Neural cell (in vitro differentiated cells): Measurements from ENCODE around the gene BCL2.

Source experiments
- EZH2 ChIP-seq: fragments of 200-600, 300-800 bp; shearing (Covaris generic), sonication (generic); IDR thresholded peaks from 2 replicates; pipeline ENCODE4 v1.6.1; 2014; ENCODE audit warnings: antibody characterized with exemption, low read length, borderline replicate concordance, mild to moderate bottlenecking; ENCODE audit not compliant: insufficient read depth, poor library complexity, severe bottlenecking
- MXI1 ChIP-seq: fragments of 450-650 bp; conservative IDR thresholded peaks from 2 replicates; pipeline ENCODE4 v1.6.1; 2014; ENCODE audit warnings: antibody characterized with exemption, mild to moderate bottlenecking; ENCODE audit not compliant: poor library complexity, severe bottlenecking
- POLR2AphosphoS5 ChIP-seq: IDR thresholded peaks from 2 replicates; pipeline ENCODE4 v1.6.1; 2012
- RAD21 ChIP-seq: fragments of 450-650 bp; conservative IDR thresholded peaks from 2 replicates; pipeline ENCODE4 v1.6.1; 2014; ENCODE audit warnings: antibody characterized with exemption, mild to moderate bottlenecking, moderate library complexity
- TF ChIP-seq, protein P1 (sequence below): fragments of 450-650 bp; IDR thresholded peaks from 2 replicates; pipeline ENCODE4 v1.5.1; 2014; ENCODE audit warnings: antibody characterized with exemption, mild to moderate bottlenecking, moderate library complexity; ENCODE audit not compliant: poor library complexity, severe bottlenecking
- TF ChIP-seq, protein P2 (sequence below): IDR thresholded peaks from 2 replicates; pipeline ENCODE4 v1.6.1; 2012; ENCODE audit warnings: borderline replicate concordance

DNA sequence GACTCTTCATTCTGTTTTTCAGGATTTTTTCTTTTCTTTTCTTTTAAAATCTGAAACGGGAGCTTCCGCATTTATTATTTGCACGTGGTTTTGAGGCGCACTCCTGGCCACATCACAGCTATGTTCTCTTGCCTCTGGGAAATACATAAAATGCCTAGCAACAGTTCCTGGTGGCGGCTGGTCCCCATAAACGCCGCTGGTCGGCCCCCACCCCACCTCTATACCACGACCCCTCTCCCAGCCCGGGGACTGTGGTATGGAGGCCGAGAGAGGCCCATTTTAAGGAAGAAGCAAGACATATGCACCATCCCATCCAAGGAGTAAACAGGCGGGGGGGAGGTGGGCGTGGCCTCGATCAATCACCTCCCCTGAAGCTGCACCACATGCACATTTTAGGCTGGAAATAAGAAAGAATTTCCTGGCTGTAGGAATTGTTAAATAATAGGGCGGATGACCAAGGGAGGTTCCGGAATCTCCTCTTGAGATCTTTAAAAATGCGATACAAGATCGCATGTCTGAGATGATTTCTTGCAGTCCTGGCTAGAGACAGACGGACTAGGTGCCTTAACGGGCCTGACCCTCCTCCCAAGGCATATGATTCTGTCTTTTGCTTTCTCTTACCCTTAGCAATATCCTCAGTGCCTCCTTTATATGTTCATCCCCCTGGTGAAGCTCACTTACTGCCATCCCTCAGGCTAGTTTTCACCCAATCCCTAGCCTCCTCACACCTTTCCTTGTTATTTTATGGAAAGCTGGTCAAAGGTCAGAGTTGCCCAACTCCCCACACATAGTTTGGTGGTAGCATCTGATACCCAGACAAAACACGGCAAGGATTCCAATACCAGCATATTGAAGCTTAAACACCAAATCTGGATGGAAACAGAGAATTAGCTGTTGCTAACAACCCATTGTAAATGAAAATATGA lies 82.4 kb downstream of the BCL2 start:
- TF ChIP-seq POLR2AphosphoS5 (no peak), MXI1 (no peak), RAD21 (no peak), EZH2 (no peak)
- TF ChIP-seq, protein P1, sequence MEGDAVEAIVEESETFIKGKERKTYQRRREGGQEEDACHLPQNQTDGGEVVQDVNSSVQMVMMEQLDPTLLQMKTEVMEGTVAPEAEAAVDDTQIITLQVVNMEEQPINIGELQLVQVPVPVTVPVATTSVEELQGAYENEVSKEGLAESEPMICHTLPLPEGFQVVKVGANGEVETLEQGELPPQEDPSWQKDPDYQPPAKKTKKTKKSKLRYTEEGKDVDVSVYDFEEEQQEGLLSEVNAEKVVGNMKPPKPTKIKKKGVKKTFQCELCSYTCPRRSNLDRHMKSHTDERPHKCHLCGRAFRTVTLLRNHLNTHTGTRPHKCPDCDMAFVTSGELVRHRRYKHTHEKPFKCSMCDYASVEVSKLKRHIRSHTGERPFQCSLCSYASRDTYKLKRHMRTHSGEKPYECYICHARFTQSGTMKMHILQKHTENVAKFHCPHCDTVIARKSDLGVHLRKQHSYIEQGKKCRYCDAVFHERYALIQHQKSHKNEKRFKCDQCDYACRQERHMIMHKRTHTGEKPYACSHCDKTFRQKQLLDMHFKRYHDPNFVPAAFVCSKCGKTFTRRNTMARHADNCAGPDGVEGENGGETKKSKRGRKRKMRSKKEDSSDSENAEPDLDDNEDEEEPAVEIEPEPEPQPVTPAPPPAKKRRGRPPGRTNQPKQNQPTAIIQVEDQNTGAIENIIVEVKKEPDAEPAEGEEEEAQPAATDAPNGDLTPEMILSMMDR = no peak
- TF ChIP-seq, protein P2, sequence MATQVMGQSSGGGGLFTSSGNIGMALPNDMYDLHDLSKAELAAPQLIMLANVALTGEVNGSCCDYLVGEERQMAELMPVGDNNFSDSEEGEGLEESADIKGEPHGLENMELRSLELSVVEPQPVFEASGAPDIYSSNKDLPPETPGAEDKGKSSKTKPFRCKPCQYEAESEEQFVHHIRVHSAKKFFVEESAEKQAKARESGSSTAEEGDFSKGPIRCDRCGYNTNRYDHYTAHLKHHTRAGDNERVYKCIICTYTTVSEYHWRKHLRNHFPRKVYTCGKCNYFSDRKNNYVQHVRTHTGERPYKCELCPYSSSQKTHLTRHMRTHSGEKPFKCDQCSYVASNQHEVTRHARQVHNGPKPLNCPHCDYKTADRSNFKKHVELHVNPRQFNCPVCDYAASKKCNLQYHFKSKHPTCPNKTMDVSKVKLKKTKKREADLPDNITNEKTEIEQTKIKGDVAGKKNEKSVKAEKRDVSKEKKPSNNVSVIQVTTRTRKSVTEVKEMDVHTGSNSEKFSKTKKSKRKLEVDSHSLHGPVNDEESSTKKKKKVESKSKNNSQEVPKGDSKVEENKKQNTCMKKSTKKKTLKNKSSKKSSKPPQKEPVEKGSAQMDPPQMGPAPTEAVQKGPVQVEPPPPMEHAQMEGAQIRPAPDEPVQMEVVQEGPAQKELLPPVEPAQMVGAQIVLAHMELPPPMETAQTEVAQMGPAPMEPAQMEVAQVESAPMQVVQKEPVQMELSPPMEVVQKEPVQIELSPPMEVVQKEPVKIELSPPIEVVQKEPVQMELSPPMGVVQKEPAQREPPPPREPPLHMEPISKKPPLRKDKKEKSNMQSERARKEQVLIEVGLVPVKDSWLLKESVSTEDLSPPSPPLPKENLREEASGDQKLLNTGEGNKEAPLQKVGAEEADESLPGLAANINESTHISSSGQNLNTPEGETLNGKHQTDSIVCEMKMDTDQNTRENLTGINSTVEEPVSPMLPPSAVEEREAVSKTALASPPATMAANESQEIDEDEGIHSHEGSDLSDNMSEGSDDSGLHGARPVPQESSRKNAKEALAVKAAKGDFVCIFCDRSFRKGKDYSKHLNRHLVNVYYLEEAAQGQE = no peak
